ENCODE measurements around the gene C11orf91.
A peak's percentile ranks its signal among the peaks of the same experiment; 100 is the strongest.
"Not testable (repeated sequence)": the region's sequence is repeated elsewhere in the genome, so short reads cannot be mapped to it uniquely, and the experiment has no call there.

C11orf91 gene, protein sequence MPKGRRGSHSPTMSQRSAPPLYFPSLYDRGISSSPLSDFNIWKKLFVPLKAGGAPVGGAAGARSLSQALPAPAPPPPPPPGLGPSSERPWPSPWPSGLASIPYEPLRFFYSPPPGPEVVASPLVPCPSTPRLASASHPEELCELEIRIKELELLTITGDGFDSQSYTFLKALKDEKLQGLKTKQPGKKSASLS
- 0 to 0.36 (median 0.23) reads per million in 4 donors for total RNA-seq

DNA sequence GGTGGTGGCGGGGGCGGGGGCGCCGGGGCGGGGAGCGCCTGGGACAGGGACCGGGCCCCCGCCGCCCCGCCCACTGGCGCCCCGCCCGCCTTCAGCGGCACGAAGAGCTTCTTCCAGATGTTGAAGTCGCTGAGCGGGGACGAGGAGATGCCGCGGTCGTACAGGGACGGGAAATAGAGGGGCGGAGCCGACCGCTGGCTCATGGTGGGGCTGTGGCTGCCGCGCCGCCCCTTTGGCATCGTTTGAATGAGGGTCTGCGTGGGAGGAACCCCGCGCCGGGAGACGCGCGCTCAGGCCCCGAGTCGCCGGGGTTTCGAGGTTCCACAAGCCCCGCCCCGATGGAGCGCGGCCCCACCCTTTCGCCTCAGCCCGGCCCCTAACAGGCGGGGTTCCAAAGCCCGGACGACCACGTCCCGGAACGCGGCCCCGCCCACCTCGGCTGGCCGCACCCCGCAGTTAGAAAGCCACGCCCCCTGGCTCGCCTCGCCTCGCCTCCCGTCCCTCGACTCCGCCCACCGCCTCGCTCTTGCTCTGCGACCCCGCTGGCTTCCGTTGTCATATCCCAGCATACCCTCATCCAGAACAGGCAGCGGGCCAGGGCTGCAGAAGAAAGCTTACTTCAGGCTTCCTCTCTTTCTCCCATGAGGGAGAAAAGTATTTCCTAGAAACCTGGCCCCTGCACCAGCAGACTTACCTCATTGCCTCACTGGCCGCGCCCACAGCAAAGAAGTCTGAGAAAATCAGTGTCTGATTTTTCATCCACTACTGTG is at the start of gene C11orf91:
Gene C11orf91, minus strand, starts transcription at position 325 of the 770 bp plus-strand sequence. Its CDS starts 86 bp downstream, at position 239.
- DNase-seq = peak; percentile 89 to 93 (median 93)

DNA sequence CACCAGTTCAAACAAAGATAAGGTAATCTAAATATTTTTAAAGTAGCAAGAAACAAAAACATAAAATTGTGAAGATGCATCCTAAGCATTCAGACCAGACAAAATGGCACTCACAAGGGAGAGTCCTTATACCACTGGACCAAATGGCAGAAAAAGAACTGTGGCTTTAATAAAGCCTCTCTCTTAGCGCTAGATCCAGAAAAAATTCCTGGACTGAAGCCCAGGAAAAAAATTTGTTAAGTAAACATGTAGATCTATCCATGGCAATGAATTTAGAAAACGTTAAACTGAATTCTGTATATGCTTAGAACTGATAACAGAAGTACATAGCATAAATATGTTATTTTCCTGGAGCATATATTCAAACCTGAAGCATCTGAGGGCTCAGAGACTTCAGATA is 47.4 kb upstream of the C11orf91 start:
- DNase-seq = no peak

DNA sequence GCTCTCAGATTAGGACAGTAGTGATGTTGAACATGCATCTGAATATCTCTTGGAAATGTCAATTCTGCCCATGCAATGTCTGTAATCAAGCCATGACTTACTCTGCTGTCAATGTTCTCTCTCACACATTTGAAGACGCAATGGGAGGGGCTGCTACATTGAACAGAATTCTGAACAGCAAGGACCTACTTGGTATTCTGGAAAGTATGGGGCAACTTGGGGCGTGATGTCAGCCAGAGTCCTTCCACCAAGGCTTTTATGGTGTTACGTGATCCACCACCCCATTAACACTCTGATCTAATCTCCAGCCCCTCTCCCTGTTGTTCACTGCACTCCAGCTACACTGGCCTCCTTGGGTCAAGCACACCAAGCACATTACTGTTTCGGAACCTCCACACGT is 42.7 kb upstream of the C11orf91 start:
- no peak for DNase-seq

DNA sequence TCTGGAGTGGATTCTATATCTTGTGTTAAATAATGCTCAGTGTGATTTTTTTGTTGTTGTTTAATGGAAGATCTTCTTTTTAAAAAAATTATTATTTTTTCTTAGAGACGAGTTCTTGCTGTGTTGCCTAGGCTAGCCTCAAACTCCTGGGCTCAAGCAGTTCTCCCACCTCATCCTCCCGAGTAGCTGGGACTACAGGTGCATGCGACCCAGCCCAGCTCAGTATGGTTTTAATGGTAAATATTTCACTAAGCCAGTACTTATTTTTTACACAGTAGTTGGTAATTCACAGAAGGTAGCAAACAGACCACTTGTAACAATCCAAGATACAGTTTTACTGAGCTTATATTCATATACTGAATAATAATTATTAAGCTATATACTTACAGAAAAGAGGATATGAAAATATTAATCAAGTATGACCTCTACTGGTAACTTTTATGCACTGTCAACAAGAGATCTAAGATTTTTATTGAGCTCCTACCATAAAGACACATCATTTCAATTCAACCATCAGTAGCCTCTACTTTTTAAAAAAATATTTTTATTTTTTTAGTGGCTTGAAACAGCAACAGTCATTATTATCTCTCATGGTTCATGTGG is 41.7 kb upstream of the C11orf91 start:
- DNase-seq = no peak

DNA sequence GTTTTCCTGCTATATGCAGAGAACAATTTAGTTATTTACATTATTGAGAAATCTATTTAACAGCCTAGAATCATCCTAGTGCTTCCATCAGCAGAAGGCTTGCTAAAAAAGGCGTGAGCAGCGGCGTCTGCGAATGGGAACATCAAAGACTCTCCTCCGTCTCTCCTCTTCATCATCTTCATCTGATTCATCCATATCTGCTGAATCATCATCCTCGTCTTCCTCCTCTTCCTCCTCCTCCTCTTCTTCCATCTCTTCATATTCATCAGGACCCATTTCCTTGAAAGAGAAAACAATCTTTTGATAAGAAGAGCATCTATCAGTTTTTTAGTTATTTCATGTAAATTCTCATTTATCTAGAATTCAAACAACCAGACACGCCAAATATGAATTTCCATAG is 41.2 kb upstream of the C11orf91 start:
- DNase-seq = no peak

DNA sequence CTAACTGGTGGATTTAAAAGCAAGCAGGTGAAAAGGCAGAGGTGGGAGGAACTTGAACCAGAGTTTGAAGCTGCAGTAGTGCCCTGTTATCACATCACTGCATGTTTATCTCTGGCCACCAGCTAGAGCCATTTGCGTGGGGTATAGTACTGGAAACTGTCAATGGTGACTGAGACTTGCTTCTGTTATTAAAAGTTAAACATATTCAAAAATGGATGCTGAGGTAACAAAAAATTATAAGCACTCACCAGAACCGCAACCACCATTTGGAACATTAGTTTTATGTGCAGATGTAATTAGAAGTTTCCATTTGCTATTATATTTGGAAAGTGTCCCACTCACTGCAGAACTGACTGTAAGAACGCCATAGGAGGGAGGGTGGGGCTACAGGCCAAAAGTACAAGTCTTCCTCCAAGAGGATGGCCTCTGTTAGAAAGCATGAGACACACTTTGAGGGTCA is 36.8 kb upstream of the C11orf91 start:
- no peak for DNase-seq

DNA sequence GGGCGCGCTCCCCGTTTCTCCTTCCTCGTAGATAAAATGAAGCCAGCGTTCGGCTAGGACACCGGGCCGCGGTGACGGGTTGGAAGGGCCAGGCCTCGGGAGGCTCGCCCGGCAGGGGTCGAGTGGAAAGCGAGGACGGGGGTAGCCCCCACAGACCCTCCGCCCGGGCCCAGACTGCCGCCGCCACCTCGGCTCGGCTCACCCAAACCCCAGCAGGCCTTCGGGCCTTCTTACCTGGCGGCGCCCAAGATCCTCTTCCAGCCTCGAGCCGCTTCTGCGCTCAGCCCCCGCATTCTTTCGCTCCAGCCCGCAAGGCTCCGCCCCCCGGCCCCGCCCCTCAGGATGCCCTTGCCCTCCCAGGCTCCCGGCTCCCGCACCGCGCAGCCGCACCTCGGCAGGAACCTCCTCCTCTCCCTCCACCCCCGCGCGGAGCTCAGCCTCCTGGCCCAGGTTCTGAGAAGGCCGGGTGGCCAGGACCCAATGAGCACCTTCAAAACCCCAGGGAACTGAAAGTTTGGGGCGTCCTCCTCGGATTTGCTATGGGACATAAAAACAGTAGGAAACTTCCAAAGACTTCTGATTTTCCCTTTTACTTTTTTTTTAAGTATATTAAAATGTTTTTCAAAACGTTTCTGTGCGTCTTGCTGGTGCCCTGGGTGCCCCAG is 35.7 kb upstream of the C11orf91 start, which contains the start of gene CD59:
Gene CD59, minus strand, starts transcription at position 276 of the 665 bp plus-strand sequence. CDS start 13,978 bp downstream, outside the sequence.
- peak; percentile 86 to 90 (median 87) for DNase-seq

DNA sequence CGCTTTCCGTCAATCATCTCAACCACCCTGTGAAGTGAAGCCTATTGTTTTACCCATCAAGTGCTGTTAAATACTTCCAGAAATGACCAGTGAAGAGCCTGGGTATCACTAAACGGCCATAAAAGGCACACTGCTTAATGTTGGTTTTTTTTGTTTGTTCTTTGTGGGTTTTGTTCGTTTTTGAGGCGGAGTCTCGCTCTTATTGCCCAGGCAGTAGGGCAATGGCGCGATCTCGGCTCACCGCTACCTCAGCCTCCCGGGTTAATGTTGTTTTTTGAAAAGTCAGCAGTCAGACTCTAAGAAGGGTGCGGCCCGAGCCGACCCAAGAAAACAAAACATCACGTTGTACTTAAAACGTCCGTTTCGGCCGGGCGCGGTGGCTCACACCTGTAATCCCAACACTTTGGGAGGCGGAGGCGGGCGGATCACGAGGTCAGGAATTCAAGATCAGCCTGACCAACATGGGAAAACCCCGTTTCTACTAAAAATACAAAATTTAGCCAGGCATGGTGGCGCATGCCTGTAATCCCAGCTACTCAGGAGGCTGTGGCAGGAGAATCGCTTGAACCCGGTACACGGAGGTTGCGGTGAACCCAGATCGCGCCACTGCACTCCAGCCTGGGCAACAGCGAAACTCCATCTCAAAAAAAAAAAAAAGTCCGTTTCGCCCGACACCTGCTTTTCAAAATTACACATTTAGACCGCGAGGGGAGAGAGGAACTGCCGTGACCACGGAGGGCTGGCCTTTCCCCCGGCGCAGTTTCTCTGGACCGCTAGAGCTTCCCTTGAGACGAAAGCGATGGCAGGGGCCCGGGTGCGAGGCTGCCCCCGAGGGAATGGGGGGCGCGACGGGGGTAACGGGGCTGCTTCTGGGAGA is 34.9 kb upstream of the C11orf91 start:
- DNase-seq = peak in 4 of 5 donors; percentile 15 to 67 (median 27)

DNA sequence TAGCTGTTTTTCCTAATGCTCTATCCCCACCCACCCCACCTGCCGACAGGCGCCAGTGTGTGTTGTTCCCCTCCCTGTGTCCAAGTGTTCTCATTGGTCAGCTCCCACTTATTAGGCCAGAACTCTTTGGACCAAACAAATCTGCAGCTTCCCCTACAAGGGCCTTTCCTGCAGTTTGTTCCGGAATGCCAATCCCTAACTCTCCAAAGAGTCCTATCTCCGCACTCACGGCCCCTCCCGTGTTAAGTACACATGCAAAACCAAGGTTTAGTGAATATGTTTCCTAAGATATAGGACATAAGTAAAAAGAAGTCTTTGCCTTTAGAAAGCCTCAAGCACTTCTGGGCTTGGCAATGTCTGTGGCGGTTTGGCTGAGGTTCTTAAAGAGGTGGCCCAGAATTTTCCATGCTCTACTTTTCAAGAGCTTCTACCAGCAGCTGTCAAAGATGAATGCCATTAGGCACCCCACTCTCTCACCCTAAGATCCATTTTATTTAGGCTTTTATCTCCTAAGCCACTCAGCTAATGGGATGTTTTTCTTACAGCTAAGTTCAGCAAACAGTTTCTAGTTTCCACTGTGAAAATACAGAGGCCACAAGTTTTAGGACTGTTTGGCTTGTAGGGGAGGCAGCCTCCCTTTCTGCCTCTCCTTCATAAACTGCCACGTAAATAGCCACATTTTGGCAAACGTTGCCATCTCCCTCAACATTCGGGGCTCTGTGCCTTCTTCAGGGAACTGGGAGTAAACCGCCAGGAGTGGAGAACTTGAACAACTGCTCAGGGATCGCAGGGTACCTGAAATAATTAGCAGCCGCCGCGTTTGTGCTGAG is 34.0 kb upstream of the C11orf91 start:
- DNase-seq = no peak

DNA sequence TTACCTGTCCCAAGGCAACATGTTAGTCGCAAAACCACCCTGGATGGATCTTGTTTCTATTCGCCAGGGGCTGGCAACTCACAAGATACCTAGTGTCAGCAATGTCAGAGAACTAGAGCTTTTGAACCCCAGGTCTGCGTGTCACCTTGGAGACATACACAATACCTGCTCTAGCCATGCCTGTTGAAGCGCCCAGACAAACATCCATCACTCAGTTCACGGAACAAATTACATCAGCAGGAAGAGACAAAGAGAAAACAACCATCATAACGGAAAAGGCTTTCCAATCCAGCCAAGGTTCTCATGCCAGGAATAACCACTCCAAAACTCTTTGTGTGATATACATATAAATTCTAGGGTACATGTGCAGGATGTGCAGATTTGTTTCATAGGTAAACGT is 33.4 kb upstream of the C11orf91 start:
- no peak for DNase-seq

DNA sequence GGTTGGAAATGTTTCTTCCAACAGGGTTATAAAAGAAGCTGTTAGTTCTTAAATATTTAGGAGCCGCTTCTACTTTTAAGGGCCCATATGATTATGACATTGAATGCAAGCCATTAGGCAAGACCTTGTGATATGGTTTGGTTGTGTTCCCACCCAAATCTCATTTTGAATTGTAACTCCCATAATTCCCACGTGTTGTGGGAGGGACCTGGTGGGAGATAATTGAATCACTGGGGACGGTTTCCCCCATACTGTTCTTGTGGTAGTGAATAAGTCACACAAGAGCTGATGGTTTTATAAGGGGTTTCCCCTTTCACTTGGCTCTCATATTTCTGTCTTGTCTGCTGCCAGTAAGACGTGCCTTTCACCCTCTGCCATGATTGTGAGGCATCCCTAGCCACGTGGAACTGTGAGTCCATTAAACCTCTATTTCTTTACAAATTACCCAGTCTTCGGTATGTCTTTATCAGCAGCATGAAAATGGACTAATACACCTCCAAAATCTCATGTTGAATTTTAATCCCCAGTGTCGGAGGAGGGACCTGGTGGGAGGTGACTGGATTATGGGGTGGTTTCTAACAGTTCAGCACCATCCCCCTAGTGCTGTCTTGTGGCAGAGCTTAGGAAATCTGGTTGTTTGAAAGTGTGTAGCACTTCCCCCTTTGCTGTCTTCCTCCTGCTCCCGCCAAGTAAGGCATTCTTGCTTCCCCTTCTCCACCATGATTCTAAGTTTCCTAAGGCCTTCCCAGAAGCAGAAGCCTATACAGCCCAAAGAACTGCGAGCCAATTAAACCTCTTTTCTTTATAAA is 31.3 kb upstream of the C11orf91 start:
- no peak for DNase-seq

DNA sequence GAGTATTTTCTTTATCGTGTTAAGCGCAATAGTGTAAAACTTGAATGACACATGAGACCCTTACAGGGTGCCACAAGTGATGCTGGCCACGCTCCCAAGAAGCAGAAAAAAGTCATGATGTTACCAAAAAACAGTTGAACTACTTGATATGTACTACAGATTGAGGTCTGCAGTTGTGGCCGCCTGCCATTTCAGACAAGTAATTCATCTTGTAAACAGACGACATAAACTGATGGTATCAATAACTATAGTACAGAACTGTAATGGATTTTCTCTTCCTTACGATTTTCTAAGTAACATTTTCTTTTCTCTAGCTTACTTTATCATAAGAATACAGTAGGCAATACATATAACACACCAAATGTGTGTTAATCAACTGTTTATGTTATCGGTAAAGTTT is 30.1 kb upstream of the C11orf91 start:
- DNase-seq = no peak

DNA sequence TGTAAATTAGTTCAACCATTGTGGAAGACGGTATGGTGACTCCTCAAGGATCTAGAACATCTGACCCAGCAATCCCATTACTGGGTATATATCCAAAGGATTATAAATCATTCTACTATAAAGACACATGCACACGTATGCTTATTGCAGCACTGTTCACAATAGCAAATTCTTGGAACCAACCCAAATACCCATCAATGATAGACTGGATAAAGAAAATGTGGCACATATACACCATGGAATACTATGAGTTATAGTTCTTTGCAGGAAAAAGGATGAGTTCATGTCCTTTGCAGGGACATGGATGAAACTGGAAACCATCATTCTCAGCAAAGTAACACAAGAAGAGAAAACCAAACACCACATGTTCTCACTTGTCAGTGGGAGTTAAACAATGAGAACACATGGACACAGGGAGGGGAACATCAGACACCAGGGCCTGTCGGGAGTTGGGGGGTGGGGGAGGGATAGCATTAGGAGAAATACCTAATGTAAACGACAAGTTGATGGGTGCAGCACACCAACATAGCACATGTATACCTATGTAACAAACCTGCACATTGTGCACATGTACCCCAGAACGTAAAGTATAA is 28.5 kb upstream of the C11orf91 start:
- not testable (repeated sequence) for DNase-seq

DNA sequence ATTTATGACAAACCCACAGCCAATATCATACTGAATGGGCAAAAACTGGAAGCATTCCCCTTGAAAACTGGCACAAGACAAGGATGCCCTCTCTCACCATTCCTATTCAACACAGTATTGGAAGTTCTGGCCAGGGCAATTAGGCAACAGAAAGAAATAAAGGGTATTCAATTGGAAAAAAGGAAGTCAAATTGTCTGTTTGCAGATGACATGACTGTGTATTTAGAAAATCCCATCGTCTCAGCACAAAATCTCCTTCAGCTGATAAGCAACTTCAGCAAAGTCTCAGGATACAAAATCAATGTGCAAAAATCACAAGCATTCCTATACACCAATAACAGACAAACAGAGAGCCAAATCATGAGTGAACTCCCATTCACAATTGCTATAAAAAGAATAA is 26.9 kb upstream of the C11orf91 start:
- DNase-seq = not testable (repeated sequence)

DNA sequence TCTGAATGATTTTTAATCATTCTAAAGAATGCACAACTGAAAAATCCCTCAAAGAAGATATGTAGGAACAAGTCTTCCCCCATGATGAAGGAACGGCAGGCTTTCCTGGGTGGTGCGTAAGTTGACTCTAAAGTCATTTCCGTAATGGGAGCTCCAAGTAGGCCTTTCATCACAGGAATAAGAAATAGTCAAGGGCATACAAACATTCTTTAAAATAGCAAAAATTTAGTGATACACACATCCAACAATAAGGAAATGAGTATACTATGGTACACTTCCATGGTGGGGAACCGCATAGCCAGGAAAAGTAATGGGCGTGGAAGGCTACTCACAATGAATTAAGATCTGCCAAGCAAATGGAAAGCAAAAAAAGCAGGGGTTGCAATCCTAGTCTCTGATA is 24.9 kb upstream of the C11orf91 start:
- DNase-seq = no peak

DNA sequence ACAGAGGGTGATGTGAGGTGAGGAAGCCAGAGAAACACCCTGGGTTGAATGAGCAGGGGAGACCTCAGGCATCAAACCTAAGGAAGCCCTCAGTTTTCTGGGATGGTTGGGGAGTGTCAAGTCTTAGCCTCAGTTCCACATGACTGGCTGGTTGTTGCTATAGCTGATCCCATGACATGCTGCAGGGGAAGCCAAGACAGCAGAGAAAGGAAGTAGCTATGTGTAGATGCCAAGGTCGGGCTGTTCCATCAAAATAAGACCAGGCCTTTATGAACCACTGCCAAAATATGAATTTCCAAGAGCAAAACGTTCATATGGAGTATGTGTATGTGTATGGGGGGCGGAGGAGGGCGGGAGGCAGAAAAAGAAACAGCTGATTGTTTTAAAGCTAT is 24.0 kb upstream of the C11orf91 start:
- DNase-seq = no peak

DNA sequence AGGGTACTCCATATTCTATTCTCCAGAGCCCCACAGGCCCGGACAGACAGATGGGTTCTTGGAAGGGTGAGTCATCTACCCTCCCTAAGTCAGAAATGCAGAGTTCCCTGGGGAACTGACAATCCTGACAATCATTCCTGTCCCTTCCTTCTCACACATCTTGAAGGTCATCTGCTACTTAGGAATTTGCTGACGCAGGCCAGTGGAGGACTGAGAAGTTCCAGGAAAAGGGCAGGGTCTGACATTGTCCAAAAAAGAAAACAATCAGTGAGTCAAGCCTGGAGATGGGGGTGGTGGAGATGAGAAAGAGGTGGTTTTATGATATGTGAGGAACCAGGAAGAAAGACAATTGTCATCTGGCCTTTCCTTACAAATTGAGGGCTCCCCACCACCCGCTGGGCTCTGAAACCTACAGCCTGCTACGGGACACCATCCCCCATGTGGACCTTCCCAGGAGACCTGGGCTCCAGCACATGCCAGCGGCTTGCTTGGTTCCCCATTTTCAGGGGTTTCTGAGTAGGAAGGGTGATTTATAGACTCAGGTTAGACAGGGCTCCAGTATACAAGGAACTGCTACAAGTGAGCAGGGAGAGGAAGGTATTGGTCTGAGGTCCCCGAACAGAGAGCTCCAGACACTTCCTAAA is 22.7 kb upstream of the C11orf91 start:
- no peak for DNase-seq

DNA sequence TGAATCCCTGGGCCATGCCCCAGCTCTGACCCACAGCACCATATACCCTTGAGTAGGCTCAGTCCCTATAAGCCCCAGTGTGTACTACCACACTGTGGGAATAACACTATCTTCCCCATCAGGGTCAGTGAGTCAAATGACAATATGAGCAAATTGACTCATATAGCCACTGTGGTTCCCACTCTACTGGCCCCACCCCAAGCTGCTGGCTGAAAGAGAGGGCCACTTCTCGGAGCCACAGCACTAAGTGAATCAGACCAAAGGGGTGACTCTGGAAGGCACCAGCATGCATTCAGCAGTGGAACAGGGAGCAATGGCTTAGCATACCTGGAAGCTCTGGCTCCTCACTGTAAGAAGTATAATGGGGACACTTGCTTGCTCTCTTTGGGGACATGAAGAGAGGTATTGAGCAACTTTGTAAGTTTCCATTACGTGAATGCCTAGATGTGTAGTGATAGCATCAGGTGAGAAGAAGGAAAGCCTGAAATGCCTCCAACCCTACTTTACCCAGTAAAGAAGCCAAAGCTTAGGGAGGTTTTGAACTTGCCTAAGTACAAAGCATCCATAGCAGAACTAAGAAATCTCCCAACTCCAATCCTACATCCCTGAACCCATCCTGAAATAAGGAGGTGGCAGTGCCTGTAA is 22.1 kb upstream of the C11orf91 start:
- DNase-seq = peak in 1 of 5 donors; percentile 64

DNA sequence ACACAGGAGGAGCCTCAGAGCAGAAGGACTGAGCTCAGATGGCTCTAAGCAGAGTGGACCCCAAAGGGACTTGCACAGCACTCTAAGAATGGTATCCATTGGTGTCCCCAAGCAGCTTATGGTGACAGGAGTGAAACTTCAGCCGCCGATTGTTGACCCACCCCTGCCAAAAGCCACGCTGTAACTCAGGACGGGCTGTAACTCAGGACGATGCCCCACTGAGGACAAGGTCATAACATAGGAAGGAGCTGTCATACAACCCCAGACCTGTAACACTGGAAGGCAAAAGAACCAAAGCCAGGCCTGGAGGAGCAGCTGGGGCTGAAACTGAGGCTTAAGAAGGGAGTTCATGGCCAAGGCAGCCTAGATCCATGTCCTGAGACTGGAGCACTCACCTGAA is 21.4 kb upstream of the C11orf91 start:
- DNase-seq = no peak

Data from T-helper 1 cell (primary cell).